ENCODE measurements around the gene OVCA2. TPM values are rescaled to one million over a fixed set of nuclear protein-coding genes. Genes with fewer than 3 reads are reported as not detected.
A peak's percentile ranks its signal among the peaks of the same experiment; 100 is the strongest.

Gene OVCA2
- polyA plus RNA-seq, 2 of the 4 experiments (the other 2 are of a cell fraction): 54.6 to 66.3 TPM

- Histone ChIP-seq H3K4me2 (no peak overlapping the region), H3K4me3 (no peak overlapping the region), H3K27ac (no peak overlapping the region), H3K9me3 (no peaks in the 10 kb centered on the region), H3K4me1 (peaks cover 27% of the 10 kb centered on the region)
- ATAC-seq (no peak), DNase-seq (ENCODE audit: low read depth in 1 of 2, low spot score in 1 of 2) (no peak), FAIRE-seq (no peak)
- ChIA-PET CTCF (interaction anchor here (0.6 to 16.1 kb wide), 8 partner anchors 8 to 257 kb away, joined by 3 to 224 read pairs (median 12); partner anchors contain the start of genes DPH1, HIC1 and RTN4RL1), POLR2A (no interaction called here)
- TF ChIP-seq EHMT2 (IDR thresholded peaks at IDR 0.05; ENCODE audit: low read depth) (no peak), FOSB (CRISPR knock-in tag; IDR thresholded peaks at IDR 0.05) (no peak), MAX (IDR thresholded peaks at IDR 0.05) (no peak), FOXS1 (CRISPR knock-in tag; IDR thresholded peaks at IDR 0.05) (no peak), RFX5 (IDR thresholded peaks at IDR 0.05) (no peak), JUNB (IDR thresholded peaks at IDR 0.05) (no peak), E2F6 (IDR thresholded peaks at IDR 0.05; ENCODE audit: borderline replicate concordance, low read depth) (no peak), HOXB5 (CRISPR knock-in tag; IDR thresholded peaks at IDR 0.05) (no peak), EP300 (IDR thresholded peaks at IDR 0.05) (no peak), TP53 (CRISPR knock-in tag; IDR thresholded peaks at IDR 0.05) (no peak), ZSCAN20 (CRISPR knock-in tag; IDR thresholded peaks at IDR 0.05) (no peak)
- TF ChIP-seq, protein P1, sequence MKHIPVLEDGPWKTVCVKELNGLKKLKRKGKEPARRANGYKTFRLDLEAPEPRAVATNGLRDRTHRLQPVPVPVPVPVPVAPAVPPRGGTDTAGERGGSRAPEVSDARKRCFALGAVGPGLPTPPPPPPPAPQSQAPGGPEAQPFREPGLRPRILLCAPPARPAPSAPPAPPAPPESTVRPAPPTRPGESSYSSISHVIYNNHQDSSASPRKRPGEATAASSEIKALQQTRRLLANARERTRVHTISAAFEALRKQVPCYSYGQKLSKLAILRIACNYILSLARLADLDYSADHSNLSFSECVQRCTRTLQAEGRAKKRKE (CRISPR knock-in tag; IDR thresholded peaks at IDR 0.05; ENCODE audit: low read depth): no peak
- TF ChIP-seq, protein P2, sequence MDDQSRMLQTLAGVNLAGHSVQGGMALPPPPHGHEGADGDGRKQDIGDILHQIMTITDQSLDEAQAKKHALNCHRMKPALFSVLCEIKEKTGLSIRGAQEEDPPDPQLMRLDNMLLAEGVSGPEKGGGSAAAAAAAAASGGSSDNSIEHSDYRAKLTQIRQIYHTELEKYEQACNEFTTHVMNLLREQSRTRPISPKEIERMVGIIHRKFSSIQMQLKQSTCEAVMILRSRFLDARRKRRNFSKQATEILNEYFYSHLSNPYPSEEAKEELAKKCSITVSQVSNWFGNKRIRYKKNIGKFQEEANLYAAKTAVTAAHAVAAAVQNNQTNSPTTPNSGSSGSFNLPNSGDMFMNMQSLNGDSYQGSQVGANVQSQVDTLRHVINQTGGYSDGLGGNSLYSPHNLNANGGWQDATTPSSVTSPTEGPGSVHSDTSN (IDR thresholded peaks at IDR 0.05): no peak
- TF ChIP-seq, protein P3, sequence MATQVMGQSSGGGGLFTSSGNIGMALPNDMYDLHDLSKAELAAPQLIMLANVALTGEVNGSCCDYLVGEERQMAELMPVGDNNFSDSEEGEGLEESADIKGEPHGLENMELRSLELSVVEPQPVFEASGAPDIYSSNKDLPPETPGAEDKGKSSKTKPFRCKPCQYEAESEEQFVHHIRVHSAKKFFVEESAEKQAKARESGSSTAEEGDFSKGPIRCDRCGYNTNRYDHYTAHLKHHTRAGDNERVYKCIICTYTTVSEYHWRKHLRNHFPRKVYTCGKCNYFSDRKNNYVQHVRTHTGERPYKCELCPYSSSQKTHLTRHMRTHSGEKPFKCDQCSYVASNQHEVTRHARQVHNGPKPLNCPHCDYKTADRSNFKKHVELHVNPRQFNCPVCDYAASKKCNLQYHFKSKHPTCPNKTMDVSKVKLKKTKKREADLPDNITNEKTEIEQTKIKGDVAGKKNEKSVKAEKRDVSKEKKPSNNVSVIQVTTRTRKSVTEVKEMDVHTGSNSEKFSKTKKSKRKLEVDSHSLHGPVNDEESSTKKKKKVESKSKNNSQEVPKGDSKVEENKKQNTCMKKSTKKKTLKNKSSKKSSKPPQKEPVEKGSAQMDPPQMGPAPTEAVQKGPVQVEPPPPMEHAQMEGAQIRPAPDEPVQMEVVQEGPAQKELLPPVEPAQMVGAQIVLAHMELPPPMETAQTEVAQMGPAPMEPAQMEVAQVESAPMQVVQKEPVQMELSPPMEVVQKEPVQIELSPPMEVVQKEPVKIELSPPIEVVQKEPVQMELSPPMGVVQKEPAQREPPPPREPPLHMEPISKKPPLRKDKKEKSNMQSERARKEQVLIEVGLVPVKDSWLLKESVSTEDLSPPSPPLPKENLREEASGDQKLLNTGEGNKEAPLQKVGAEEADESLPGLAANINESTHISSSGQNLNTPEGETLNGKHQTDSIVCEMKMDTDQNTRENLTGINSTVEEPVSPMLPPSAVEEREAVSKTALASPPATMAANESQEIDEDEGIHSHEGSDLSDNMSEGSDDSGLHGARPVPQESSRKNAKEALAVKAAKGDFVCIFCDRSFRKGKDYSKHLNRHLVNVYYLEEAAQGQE (IDR thresholded peaks at IDR 0.05): no peak
- 90% methylated on average over 6 of the region's 6 CpGs for WGBS (ENCODE audit: missing lambda C conversion rate)
These were observed 5.8 kb downstream of the OVCA2 start for GRCh38 chr17:2047590-2047989.

DNA sequence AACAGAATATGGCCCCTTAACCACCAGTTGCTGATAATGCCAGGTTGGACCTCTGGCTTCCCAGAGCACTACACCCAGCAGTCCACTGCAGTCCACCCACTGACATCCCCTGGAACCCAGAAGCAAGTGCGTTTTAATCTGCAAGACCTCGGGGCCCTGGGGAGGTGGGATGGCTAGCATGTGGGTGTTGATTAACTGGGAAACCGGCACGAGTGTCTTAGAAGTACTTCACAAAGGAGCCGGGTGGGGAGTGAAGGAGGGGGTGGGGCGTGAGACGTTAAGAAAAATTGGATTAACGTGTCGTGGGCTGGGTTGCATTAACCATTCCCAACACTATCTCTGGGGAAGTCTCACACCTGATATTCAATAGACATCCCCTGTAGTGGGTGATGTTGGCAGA lies 7.0 kb downstream of the OVCA2 start:
- Histone ChIP-seq H3K27ac (no peak overlapping the region; a peak in 1 of 6 replicates), H3K4me3 (peak overlapping the region; percentile 70), H3K4me2 (peak overlapping the region; percentile 96), H3K9me3 (no peaks in the 10 kb centered on the region), H3K4me1 (peaks cover 14% of the 10 kb centered on the region)
- FAIRE-seq (no peak), ATAC-seq (no peak), DNase-seq (ENCODE audit: low read depth in 1 of 2, low spot score in 1 of 2) (no peak)
- WGBS (ENCODE audit: missing lambda C conversion rate): 42% methylated on average over 6 of the region's 9 CpGs
- POLR2A ChIA-PET: no interaction called here
- TF ChIP-seq HOXB13 (CRISPR knock-in tag; IDR thresholded peaks at IDR 0.05; ENCODE audit: low read depth): no peak
- TF ChIP-seq KDM5A (IDR thresholded peaks at IDR 0.05): no peak
- TF ChIP-seq CHD4 (IDR thresholded peaks at IDR 0.05; ENCODE audit: borderline replicate concordance): no peak
- no peak for TF ChIP-seq CBX8 (IDR thresholded peaks at IDR 0.05)
- no peak for TF ChIP-seq JUN (IDR thresholded peaks at IDR 0.05)
- no peak for TF ChIP-seq USF2 (IDR thresholded peaks at IDR 0.05)
- TF ChIP-seq GATA3 (IDR thresholded peaks at IDR 0.05; ENCODE audit: borderline replicate concordance): no peak
- no peak for TF ChIP-seq FOSL2 (IDR thresholded peaks at IDR 0.05)
- TF ChIP-seq FOSL2 (CRISPR knock-in tag; IDR thresholded peaks at IDR 0.05): no peak
- TF ChIP-seq ZFP36 (IDR thresholded peaks at IDR 0.05; ENCODE audit: borderline replicate concordance, partially characterized antibody): no peak
- no peak for TF ChIP-seq CEBPB (IDR thresholded peaks at IDR 0.05)
- no peak for TF ChIP-seq NR3C1 (IDR thresholded peaks at IDR 0.05)
- CTCF ChIA-PET: interaction anchor here (1.4 to 16.1 kb wide), 6 partner anchors 8 to 234 kb away, joined by 4 to 224 read pairs (median 27); partner anchors contain the start of genes DPH1, HIC1 and RTN4RL1

Measured in A549 (cell line).